Transverse colon (tissue), 3 donors: Measurements from ENCODE around the gene APMAP.

ENCODE experiments used
- EP300 ChIP-seq: sonication (generic); formaldehyde crosslinking; IDR thresholded peaks from one replicate; pipeline ENCODE4 v1.6.1; 2017; ENCODE audit warnings: antibody characterized with exemption, low read depth
- POLR2AphosphoS5 ChIP-seq, 3 donors: sonication (generic); formaldehyde crosslinking; IDR thresholded peaks; one replicate each; pipeline ENCODE4 v1.6.1; 2016; ENCODE audit warnings: antibody characterized with exemption in 3 of 3

GRCh38 chr20:24917797-24918578, 74.6 kb downstream of the APMAP start:
- no peak for TF ChIP-seq POLR2AphosphoS5 (IDR thresholded peaks at IDR 0.05)
- no peak for TF ChIP-seq EP300
